Measurements from ENCODE around the gene NXPE1.

NXPE1 gene

GRCh38 chr11:114562166-114562916 lies 2.7 kb upstream of the NXPE1 start:
- DNase-seq = no peak

- DNase-seq = no peak
Measured at GRCh38 chr11:114556135-114556534, 3.5 kb downstream of the NXPE1 start.

GRCh38 chr11:114553642-114554041 lies 6.0 kb downstream of the NXPE1 start:
- no peak for DNase-seq

- DNase-seq = no peak
Measured at GRCh38 chr11:114551060-114551459, 8.6 kb downstream of the NXPE1 start.

GRCh38 chr11:114525682-114526081 lies 34.0 kb downstream of the NXPE1 start:
- no peak for DNase-seq

GRCh38 chr11:114524122-114524521 lies 35.6 kb downstream of the NXPE1 start:
- DNase-seq = no peak

- DNase-seq = no peak
Measured at GRCh38 chr11:114522818-114523217, 36.9 kb downstream of the NXPE1 start.

- DNase-seq = no peak
Measured at GRCh38 chr11:114511538-114511937, 48.1 kb downstream of the NXPE1 start.

- DNase-seq = no peak
Measured at GRCh38 chr11:114511079-114511478, 48.6 kb downstream of the NXPE1 start.

- DNase-seq = no peak
Measured at GRCh38 chr11:114501901-114502300, 57.8 kb downstream of the NXPE1 start.

- DNase-seq = no peak
Measured at GRCh38 chr11:114499756-114500155, 59.9 kb downstream of the NXPE1 start.

GRCh38 chr11:114496915-114497314 lies 62.8 kb downstream of the NXPE1 start:
- DNase-seq = no peak

- no peak for DNase-seq
Measured at GRCh38 chr11:114483929-114484328, 75.8 kb downstream of the NXPE1 start.

GRCh38 chr11:114482114-114482513 lies 77.6 kb downstream of the NXPE1 start:
- DNase-seq = no peak

- no peak for DNase-seq
Measured at GRCh38 chr11:114479331-114479730, 80.3 kb downstream of the NXPE1 start.

- DNase-seq = no peak
Measured at GRCh38 chr11:114478768-114479167, 80.9 kb downstream of the NXPE1 start.

GRCh38 chr11:114478001-114478410 lies 81.7 kb downstream of the NXPE1 start:
- DNase-seq = no peak

- no peak for DNase-seq
Measured at GRCh38 chr11:114472661-114473060, 87.0 kb downstream of the NXPE1 start.

Measured in T-helper 2 cell (primary cell).